ENCODE measurements around the gene NAA11. TPM values are rescaled to one million over a fixed set of nuclear protein-coding genes. Genes with fewer than 3 reads are reported as not detected.

NAA11 gene
- total RNA-seq, 1 donor from 2014 or later = not detected

Other genes starting within 250 kb of the NAA11 start
- not detected for gene GK2, start 82.2 kb upstream of the NAA11 start, total RNA-seq

Data from mesenteric fat pad (tissue), 1 donor.